Measurements from ENCODE around the gene KBTBD3.

KBTBD3 gene

DNA sequence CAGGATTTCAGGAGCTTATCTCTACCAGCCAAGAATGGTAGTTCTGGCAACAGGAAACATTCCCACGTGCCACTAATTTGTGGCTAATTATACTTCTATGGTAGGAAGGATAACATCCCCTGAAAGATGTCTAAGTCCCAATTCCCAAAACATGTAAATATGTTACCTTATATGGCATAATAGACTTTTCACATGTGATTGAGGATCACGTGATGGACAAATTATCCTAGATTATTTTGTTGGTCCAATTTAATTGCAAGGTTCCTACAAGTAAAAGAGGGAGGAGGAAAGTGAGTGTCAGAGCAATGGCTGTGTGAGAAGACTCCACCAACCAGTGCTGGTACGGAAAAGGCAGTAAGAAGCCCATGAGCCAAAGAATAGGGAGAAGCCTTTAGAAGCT is 45.2 kb downstream of the KBTBD3 start:
- Histone ChIP-seq H3K4ac (ENCODE audit: low read depth in 1 of 2, low read length in 2 of 2) (no peak overlapping the region), H3K9me3 (ENCODE audit: control insufficient read depth, low read length) (no peaks in the 10 kb centered on the region), H3K4me1 (ENCODE audit: control insufficient read depth, insufficient read depth, low read depth, low read length) (no peaks in the 10 kb centered on the region), H3K36me3 (ENCODE audit: control insufficient read depth in 1 of 2, insufficient read depth in 2 of 2, low read depth in 1 of 2, low read length in 2 of 2) (no peaks in the 10 kb centered on the region), H3K79me1 (replicated peaks; ENCODE audit: low read length, poor library complexity, severe bottlenecking) (no peaks in the 10 kb centered on the region), H3K18ac (ENCODE audit: low read depth in 1 of 2, low read length in 2 of 2) (no peak overlapping the region), H3K9ac (ENCODE audit: low read length) (no peak overlapping the region), H3K23ac (ENCODE audit: low read length in 2 of 2) (no peak overlapping the region), H3K4me3 (ENCODE audit: insufficient read depth in 1 of 2, low read depth in 1 of 2, low read length in 2 of 2) (no peak overlapping the region), H3K27ac (ENCODE audit: low read length, poor library complexity, severe bottlenecking) (no peak overlapping the region), H2BK120ac (ENCODE audit: low read depth, low read length) (no peak overlapping the region), H4K91ac (ENCODE audit: low read length) (no peak overlapping the region), H3K27me3 (ENCODE audit: control insufficient read depth in 1 of 2, insufficient read depth in 1 of 2, low read length in 2 of 2) (no peaks in the 10 kb centered on the region), H4K8ac (ENCODE audit: low read length) (no peak overlapping the region), H3K14ac (ENCODE audit: low read length in 2 of 2) (no peak overlapping the region), H2BK15ac (ENCODE audit: low read depth, poor library complexity, severe bottlenecking) (no peak overlapping the region), H3K4me2 (ENCODE audit: low read length, poor library complexity, severe bottlenecking) (no peak overlapping the region), H2AFZ (ENCODE audit: low read depth, low read length) (no peak overlapping the region), H2BK5ac (ENCODE audit: low read depth, low read length, poor library complexity, severe bottlenecking) (no peak overlapping the region), H2AK5ac (ENCODE audit: low read length, severe bottlenecking) (no peak overlapping the region), H2BK12ac (ENCODE audit: low read length in 2 of 2) (no peak overlapping the region)
- DNase-seq, result no peak
- 96% methylated on average over 2 of the region's 3 CpGs for WGBS

DNA sequence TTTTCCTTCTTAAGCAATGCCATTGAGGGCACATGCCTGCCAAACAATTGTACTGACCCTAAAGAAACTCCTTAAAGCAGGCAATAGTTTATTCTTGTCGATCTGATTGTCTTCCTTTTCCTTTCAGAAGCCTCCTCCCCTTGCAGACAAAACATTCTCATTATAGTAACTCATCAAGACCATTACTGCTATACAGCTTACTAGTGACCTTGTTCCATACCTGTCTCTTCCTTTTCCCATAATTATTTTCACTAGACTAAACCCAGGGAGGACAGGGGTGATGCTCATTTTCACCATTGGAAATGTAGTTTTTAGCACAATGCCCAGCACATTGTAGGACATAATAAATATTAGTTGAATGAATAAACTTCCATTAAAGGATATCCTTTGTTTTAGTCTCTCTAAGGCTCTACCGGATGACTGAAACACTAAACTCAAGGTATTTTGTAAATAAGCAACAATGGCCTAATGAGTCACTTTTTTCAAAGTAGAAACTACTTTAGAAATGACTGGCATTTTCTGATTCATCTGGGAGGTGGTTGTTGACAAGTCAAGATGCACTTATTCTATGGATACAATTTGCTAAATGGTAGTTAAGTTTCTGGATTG is 45.8 kb downstream of the KBTBD3 start:
- Histone ChIP-seq H4K8ac (ENCODE audit: low read length) (no peak overlapping the region), H3K4me1 (ENCODE audit: control insufficient read depth, insufficient read depth, low read depth, low read length) (no peaks in the 10 kb centered on the region), H2BK5ac (ENCODE audit: low read depth, low read length, poor library complexity, severe bottlenecking) (no peak overlapping the region), H2BK120ac (ENCODE audit: low read depth, low read length) (no peak overlapping the region), H3K9ac (ENCODE audit: low read length) (no peak overlapping the region), H3K4ac (ENCODE audit: low read depth in 1 of 2, low read length in 2 of 2) (no peak overlapping the region), H3K4me2 (ENCODE audit: low read length, poor library complexity, severe bottlenecking) (no peak overlapping the region), H3K27ac (ENCODE audit: low read length, poor library complexity, severe bottlenecking) (no peak overlapping the region), H3K18ac (ENCODE audit: low read depth in 1 of 2, low read length in 2 of 2) (no peak overlapping the region), H3K14ac (ENCODE audit: low read length in 2 of 2) (no peak overlapping the region), H2AFZ (ENCODE audit: low read depth, low read length) (no peak overlapping the region), H4K91ac (ENCODE audit: low read length) (no peak overlapping the region), H3K9me3 (ENCODE audit: control insufficient read depth, low read length) (no peaks in the 10 kb centered on the region), H2BK15ac (ENCODE audit: low read depth, poor library complexity, severe bottlenecking) (no peak overlapping the region), H3K23ac (ENCODE audit: low read length in 2 of 2) (no peak overlapping the region), H3K27me3 (ENCODE audit: control insufficient read depth in 1 of 2, insufficient read depth in 1 of 2, low read length in 2 of 2) (no peaks in the 10 kb centered on the region), H3K36me3 (ENCODE audit: control insufficient read depth in 1 of 2, insufficient read depth in 2 of 2, low read depth in 1 of 2, low read length in 2 of 2) (no peaks in the 10 kb centered on the region), H2AK5ac (ENCODE audit: low read length, severe bottlenecking) (no peak overlapping the region), H2BK12ac (ENCODE audit: low read length in 2 of 2) (no peak overlapping the region), H3K4me3 (ENCODE audit: insufficient read depth in 1 of 2, low read depth in 1 of 2, low read length in 2 of 2) (no peak overlapping the region), H3K79me1 (replicated peaks; ENCODE audit: low read length, poor library complexity, severe bottlenecking) (no peaks in the 10 kb centered on the region)
- WGBS, result 75% methylated on average over 1 of the region's 2 CpGs
- DNase-seq, result peak; percentile 14

DNA sequence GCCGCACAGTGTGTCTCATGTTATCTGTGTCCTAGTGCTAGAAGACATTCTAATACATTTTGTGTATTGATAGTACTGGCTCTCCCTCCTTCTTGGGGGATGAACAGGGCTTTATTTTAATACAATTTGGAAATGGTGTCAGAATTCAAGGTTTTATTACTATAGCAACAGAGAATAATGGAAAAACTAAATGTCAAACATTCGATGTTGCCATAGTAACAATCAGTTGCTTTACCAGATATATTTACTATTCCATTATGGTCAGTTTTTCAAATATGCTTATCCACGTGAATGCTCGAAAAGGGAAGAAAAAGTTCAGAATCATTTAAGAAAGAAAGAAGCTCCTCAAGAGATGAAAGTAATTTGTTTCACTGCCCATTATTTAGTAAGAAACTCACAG is 46.5 kb downstream of the KBTBD3 start:
- Histone ChIP-seq H3K27ac (ENCODE audit: low read length, poor library complexity, severe bottlenecking) (no peak overlapping the region), H2BK12ac (ENCODE audit: low read length in 2 of 2) (no peak overlapping the region), H3K4me2 (ENCODE audit: low read length, poor library complexity, severe bottlenecking) (no peak overlapping the region), H4K91ac (ENCODE audit: low read length) (no peak overlapping the region), H4K8ac (ENCODE audit: low read length) (no peak overlapping the region), H2BK15ac (ENCODE audit: low read depth, poor library complexity, severe bottlenecking) (no peak overlapping the region), H3K18ac (ENCODE audit: low read depth in 1 of 2, low read length in 2 of 2) (no peak overlapping the region), H3K14ac (ENCODE audit: low read length in 2 of 2) (no peak overlapping the region), H3K4me3 (ENCODE audit: insufficient read depth in 1 of 2, low read depth in 1 of 2, low read length in 2 of 2) (no peak overlapping the region), H3K4me1 (ENCODE audit: control insufficient read depth, insufficient read depth, low read depth, low read length) (no peaks in the 10 kb centered on the region), H2AFZ (ENCODE audit: low read depth, low read length) (no peak overlapping the region), H3K23ac (ENCODE audit: low read length in 2 of 2) (no peak overlapping the region), H3K9ac (ENCODE audit: low read length) (no peak overlapping the region), H2BK120ac (ENCODE audit: low read depth, low read length) (no peak overlapping the region), H3K36me3 (ENCODE audit: control insufficient read depth in 1 of 2, insufficient read depth in 2 of 2, low read depth in 1 of 2, low read length in 2 of 2) (no peaks in the 10 kb centered on the region), H3K9me3 (ENCODE audit: control insufficient read depth, low read length) (no peaks in the 10 kb centered on the region), H2BK5ac (ENCODE audit: low read depth, low read length, poor library complexity, severe bottlenecking) (no peak overlapping the region), H3K4ac (ENCODE audit: low read depth in 1 of 2, low read length in 2 of 2) (no peak overlapping the region), H3K79me1 (replicated peaks; ENCODE audit: low read length, poor library complexity, severe bottlenecking) (no peaks in the 10 kb centered on the region), H3K27me3 (ENCODE audit: control insufficient read depth in 1 of 2, insufficient read depth in 1 of 2, low read length in 2 of 2) (no peaks in the 10 kb centered on the region), H2AK5ac (ENCODE audit: low read length, severe bottlenecking) (no peak overlapping the region)
- DNase-seq, result no peak
- WGBS, result 100% methylated on average over 1 of the region's 4 CpGs

DNA sequence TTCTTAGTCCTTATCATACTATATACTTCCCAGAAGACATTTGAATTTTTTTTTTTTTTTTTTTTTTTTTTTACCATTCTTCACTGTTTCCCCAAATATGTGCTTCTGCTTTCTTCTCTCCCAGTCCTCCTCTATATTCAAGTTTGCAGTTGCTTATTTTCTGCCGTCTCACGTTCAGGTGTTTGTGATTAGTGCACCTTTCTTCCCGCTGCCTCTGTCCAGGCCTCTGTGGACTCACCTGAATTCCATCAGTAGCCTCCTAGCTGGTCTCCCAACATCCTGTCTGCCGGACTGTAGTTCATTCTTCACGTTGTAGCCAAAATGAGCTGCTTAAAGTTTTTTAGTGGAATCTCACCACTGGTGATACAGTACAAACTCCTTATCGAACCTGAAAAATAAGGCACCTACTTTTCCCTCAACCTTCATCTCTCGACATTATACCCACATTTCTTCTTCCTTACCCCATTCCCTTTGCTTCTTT is 54.3 kb downstream of the KBTBD3 start:
- Histone ChIP-seq H2BK12ac (ENCODE audit: low read length in 2 of 2) (no peak overlapping the region), H3K79me1 (replicated peaks; ENCODE audit: low read length, poor library complexity, severe bottlenecking) (peaks cover 7% of the 10 kb centered on the region), H3K9ac (ENCODE audit: low read length) (peak overlapping the region; percentile 83), H4K8ac (ENCODE audit: low read length) (peak overlapping the region; percentile 99), H4K91ac (ENCODE audit: low read length) (no peak overlapping the region), H2AFZ (ENCODE audit: low read depth, low read length) (peak overlapping the region; percentile 90), H3K4me1 (ENCODE audit: control insufficient read depth, insufficient read depth, low read depth, low read length) (no peaks in the 10 kb centered on the region), H3K4me2 (ENCODE audit: low read length, poor library complexity, severe bottlenecking) (peak overlapping the region; percentile 63), H2BK120ac (ENCODE audit: low read depth, low read length) (no peak overlapping the region), H3K14ac (ENCODE audit: low read length in 2 of 2) (no peak overlapping the region), H3K4ac (ENCODE audit: low read depth in 1 of 2, low read length in 2 of 2) (peak overlapping the region in 1 of 2 experiments; percentile 22), H3K9me3 (ENCODE audit: control insufficient read depth, low read length) (no peaks in the 10 kb centered on the region), H3K27me3 (ENCODE audit: control insufficient read depth in 1 of 2, insufficient read depth in 1 of 2, low read length in 2 of 2) (no peaks in the 10 kb centered on the region), H3K18ac (ENCODE audit: low read depth in 1 of 2, low read length in 2 of 2) (peak overlapping the region; percentile 17 to 71), H3K27ac (ENCODE audit: low read length, poor library complexity, severe bottlenecking) (peak overlapping the region; percentile 70), H3K23ac (ENCODE audit: low read length in 2 of 2) (no peak overlapping the region), H3K36me3 (ENCODE audit: control insufficient read depth in 1 of 2, insufficient read depth in 2 of 2, low read depth in 1 of 2, low read length in 2 of 2) (peaks cover 0 to 4% of the 10 kb centered on the region in 2 experiments), H2BK15ac (ENCODE audit: low read depth, poor library complexity, severe bottlenecking) (no peak overlapping the region), H2BK5ac (ENCODE audit: low read depth, low read length, poor library complexity, severe bottlenecking) (no peak overlapping the region), H2AK5ac (ENCODE audit: low read length, severe bottlenecking) (peak overlapping the region; percentile 57), H3K4me3 (ENCODE audit: insufficient read depth in 1 of 2, low read depth in 1 of 2, low read length in 2 of 2) (peak overlapping the region; percentile 63 to 95)
- no peak for DNase-seq
- 91% methylated on average over 7 of the region's 7 CpGs for WGBS
